Activated CD8-positive, alpha-beta T cell treated with anti-CD3 and anti-CD28 coated beads for 36 hours (primary cell): ENCODE measurements around the gene ERBB2. TPM values are rescaled to one million over a fixed set of nuclear protein-coding genes. Genes with fewer than 3 reads are reported as not detected.

Experiments used
- ATAC-seq: fragments of 200-7000 bp; cut with Tn5 transposase; one replicate; pipeline ENCODE4 v1.10.0; 2021; ENCODE audit warnings: mild to moderate bottlenecking, moderate library complexity
- CTCF ChIA-PET: fragments of 350-600 bp; sonication (Branson Sonifier 250); formaldehyde crosslinking; loops from one replicate; lab custom pipeline; 2021; ENCODE audit warnings: antibody characterized with exemption; lab: Charles Lee
- POLR2A ChIA-PET: fragments of 350-600 bp; sonication (Branson Sonifier 250); formaldehyde crosslinking; loops from one replicate; lab custom pipeline; 2021; ENCODE audit warnings: antibody characterized with exemption; lab: Charles Lee
- DNase-seq: peaks from one replicate; pipeline ENCODE4 v3.0.0-alpha.2; 2020
- H3K27ac Mint-ChIP-seq: one replicate; pipeline ENCODE4 v1.8.0; 2021; ENCODE audit warnings: mild to moderate bottlenecking, mixed read lengths
- H3K27me3 Mint-ChIP-seq: one replicate; pipeline ENCODE4 v1.8.0; 2021; ENCODE audit warnings: mixed read lengths
- H3K36me3 Mint-ChIP-seq: one replicate; pipeline ENCODE4 v1.8.0; 2021; ENCODE audit warnings: low read depth, mixed read lengths
- H3K4me1 Mint-ChIP-seq: one replicate; pipeline ENCODE4 v1.8.0; 2021; ENCODE audit warnings: low read depth, mixed read lengths
- H3K4me3 Mint-ChIP-seq: one replicate; pipeline ENCODE4 v1.8.0; 2021; ENCODE audit warnings: mild to moderate bottlenecking, moderate library complexity, mixed read lengths
- H3K9me3 Mint-ChIP-seq: one replicate; pipeline ENCODE4 v1.8.0; 2021; ENCODE audit warnings: mixed read lengths
- CTCF ChIP-seq: fragments of 200-600 bp; IDR thresholded peaks from one replicate; pipeline ENCODE4 v1.8.0; 2022; ENCODE audit warnings: antibody characterized with exemption, mild to moderate bottlenecking
- intact Hi-C: fragments of 100-400 bp; cut with micrococcal nuclease; formaldehyde crosslinking; loops from one replicate; pipeline ENCODE4 v1.10.0; 2022
- total RNA-seq, 2 experiments: library from RNA; stranded (reverse); gene quantifications; one replicate each; pipeline ENCODE4 v1.2.3, GENCODE V29; 2021

The ERBB2 gene
- total RNA-seq, 2 experiments from 2014 or later: 5.2 TPM

- TF ChIP-seq CTCF: no peak
- no peaks in the 10 kb centered on the region for H3K9me3 Mint-ChIP-seq
- no peak overlapping the region for H3K4me3 Mint-ChIP-seq
- no peaks in the 10 kb centered on the region for H3K27me3 Mint-ChIP-seq
- no peak for ATAC-seq
- POLR2A ChIA-PET: interaction anchor here (0.6 to 5.3 kb wide), 3 partner anchors 18 to 26 kb away, joined by 3 to 43 read pairs (median 16); partner anchors contain the start of gene MIEN1
- no peak overlapping the region for H3K27ac Mint-ChIP-seq
- intact Hi-C loops: loop anchor here (5.0 kb wide), 1 partner anchor 129 kb away; no protein-coding TSS in a partner anchor
- CTCF ChIA-PET: interaction anchor here (0.9 to 7.0 kb wide), 3 partner anchors 20 to 130 kb away, joined by 3 to 52 read pairs (median 4); partner anchors contain the start of gene MIEN1
- DNase-seq: no peak
- no peaks in the 10 kb centered on the region for H3K36me3 Mint-ChIP-seq
- peaks cover 38% of the 10 kb centered on the region for H3K4me1 Mint-ChIP-seq
Observed at GRCh38 chr17:39751637-39752036, 51.8 kb downstream of the ERBB2 start.

- TF ChIP-seq CTCF: no peak
- POLR2A ChIA-PET: interaction anchor here (0.5 to 5.3 kb wide), 7 partner anchors 18 to 135 kb away, joined by 3 to 43 read pairs (median 5); partner anchors contain the start of gene MIEN1
- Mint-ChIP-seq H3K4me3 (peak overlapping the region; percentile 59), H3K27ac (peak overlapping the region; percentile 70), H3K27me3 (no peaks in the 10 kb centered on the region), H3K36me3 (no peaks in the 10 kb centered on the region), H3K4me1 (peaks cover 45% of the 10 kb centered on the region), H3K9me3 (no peaks in the 10 kb centered on the region)
- intact Hi-C loops: loop anchor here (5.0 kb wide), 1 partner anchor 130 kb away; no protein-coding TSS in a partner anchor
- ATAC-seq (no peak), DNase-seq (no peak)
- CTCF ChIA-PET: interaction anchor here (0.9 to 7.0 kb wide), 13 partner anchors 8 to 228 kb away, joined by 3 to 75 read pairs (median 4); partner anchors contain the start of genes MIEN1 and PSMD3
Observed at GRCh38 chr17:39752241-39752881, 52.5 kb downstream of the ERBB2 start.

GRCh38 chr17:39753514-39754160, 53.8 kb downstream of the ERBB2 start:
- ATAC-seq: peak; percentile 7
- POLR2A ChIA-PET: interaction anchor here (0.6 to 5.3 kb wide), 15 partner anchors 9 to 132 kb away, joined by 3 to 43 read pairs (median 4); partner anchors contain the start of gene MIEN1
- H3K27ac Mint-ChIP-seq: peak overlapping the region; percentile 94
- H3K9me3 Mint-ChIP-seq: no peaks in the 10 kb centered on the region
- peaks cover 2% of the 10 kb centered on the region for H3K36me3 Mint-ChIP-seq
- H3K27me3 Mint-ChIP-seq: no peaks in the 10 kb centered on the region
- DNase-seq: peak; percentile 60
- peaks cover 58% of the 10 kb centered on the region for H3K4me1 Mint-ChIP-seq
- peak overlapping the region; percentile 76 for H3K4me3 Mint-ChIP-seq
- CTCF ChIA-PET: interaction anchor here (0.6 to 7.0 kb wide), 24 partner anchors 9 to 227 kb away, joined by 3 to 75 read pairs (median 4); partner anchors contain the start of genes IKZF3, MIEN1 and PSMD3
- no peak for TF ChIP-seq CTCF
- intact Hi-C loops: loop anchor here (5.0 kb wide), 1 partner anchor 131 kb away; no protein-coding TSS in a partner anchor

GRCh38 chr17:39754161-39754957, 54.5 kb downstream of the ERBB2 start:
- peak overlapping the region; percentile 76 for H3K4me3 Mint-ChIP-seq
- POLR2A ChIA-PET: interaction anchor here (0.6 to 5.3 kb wide), 27 partner anchors 9 to 379 kb away, joined by 3 to 43 read pairs (median 4); partner anchors contain the start of genes IKZF3 and MIEN1
- H3K27me3 Mint-ChIP-seq: no peaks in the 10 kb centered on the region
- peak; percentile 96 for TF ChIP-seq CTCF
- peak overlapping the region; percentile 90 for H3K27ac Mint-ChIP-seq
- peaks cover 8% of the 10 kb centered on the region for H3K36me3 Mint-ChIP-seq
- DNase-seq (peak; percentile 97), ATAC-seq (peak; percentile 81)
- peaks cover 65% of the 10 kb centered on the region for H3K4me1 Mint-ChIP-seq
- no peaks in the 10 kb centered on the region for H3K9me3 Mint-ChIP-seq
- CTCF ChIA-PET: interaction anchor here (0.6 to 7.0 kb wide), 29 partner anchors 13 to 226 kb away, joined by 3 to 75 read pairs (median 4); partner anchors contain the start of genes IKZF3, MIEN1 and PSMD3
- intact Hi-C loops: loop anchor here (5.0 kb wide), 1 partner anchor 132 kb away; no protein-coding TSS in a partner anchor
